Keratinocyte (primary cell): ENCODE results near the gene CDC42BPG. TPM values are rescaled to one million over a fixed set of nuclear protein-coding genes. Genes with fewer than 3 reads are reported as not detected.

Experiments used
- DNase-seq: peaks from one replicate; pipeline ENCODE4 v3.0.0-alpha.2; 2011; ENCODE audit warnings: low read depth, missing footprints, low spot score
- FAIRE-seq: peaks from 2 replicates; lab custom pipeline; 2011; peaks lifted over from hg19 to GRCh38; lab: Jason Lieb, UNC
- H2AFZ ChIP-seq: 2 replicates; pipeline ENCODE4 v1.6.0; 2012; ENCODE audit warnings: low read length, control low read depth, inconsistent platforms; ENCODE audit not compliant: control insufficient read depth
- H3K27ac ChIP-seq: 2 replicates; pipeline ENCODE4 v1.5.1; 2011; ENCODE audit warnings: low read length; ENCODE audit not compliant: control insufficient read depth, insufficient read depth
- H3K27me3 ChIP-seq: 3 replicates; pipeline ENCODE4 v1.6.0; 2011; ENCODE audit warnings: low read length; ENCODE audit not compliant: control insufficient read depth, insufficient read depth; ENCODE audit errors: extremely low read depth
- H3K36me3 ChIP-seq, 2 experiments: 2 replicates in 1 of 2; 3 replicates in 1 of 2; pipeline ENCODE4 v1.5.1; 2011; ENCODE audit warnings: low read length in 2 of 2, mild to moderate bottlenecking in 1 of 2; ENCODE audit not compliant: control insufficient read depth in 2 of 2, insufficient read depth in 2 of 2; ENCODE audit errors: extremely low read depth in 1 of 2
- H3K4me1 ChIP-seq: 3 replicates; pipeline ENCODE4 v1.5.1; 2011; ENCODE audit warnings: low read length; ENCODE audit not compliant: control insufficient read depth, insufficient read depth; ENCODE audit errors: extremely low read depth
- H3K4me2 ChIP-seq: 3 replicates; pipeline ENCODE4 v1.6.0; 2011; ENCODE audit warnings: low read depth, low read length; ENCODE audit not compliant: control insufficient read depth, insufficient read depth; ENCODE audit errors: extremely low read depth
- H3K4me3 ChIP-seq, 3 experiments: fragments of 200-600 bp in 1 of 3; sonication (generic) in 1 of 3; 2 replicates in 2 of 3; 3 replicates in 1 of 3; pipeline ENCODE4 v1.5.1; 2011 to 2016; ENCODE audit warnings: low read length in 3 of 3, mild to moderate bottlenecking in 3 of 3, control low read depth in 2 of 3, inconsistent platforms in 1 of 3, low read depth in 1 of 3, mixed read lengths in 1 of 3, mixed run types in 1 of 3, moderate library complexity in 1 of 3; ENCODE audit not compliant: control insufficient read depth in 2 of 3, insufficient read depth in 2 of 3; ENCODE audit errors: extremely low read depth in 1 of 3
- H3K79me2 ChIP-seq: 2 replicates; pipeline ENCODE4 v1.6.0; 2012; ENCODE audit warnings: low read length; ENCODE audit not compliant: control insufficient read depth, insufficient read depth
- H3K9ac ChIP-seq: 3 replicates; pipeline ENCODE4 v1.6.0; 2011; ENCODE audit warnings: low read length; ENCODE audit not compliant: control insufficient read depth, insufficient read depth; ENCODE audit errors: extremely low read depth
- H3K9me1 ChIP-seq: 3 replicates; pipeline ENCODE4 v1.6.0; 2011; ENCODE audit warnings: low read length; ENCODE audit not compliant: control insufficient read depth, insufficient read depth; ENCODE audit errors: extremely low read depth
- H3K9me3 ChIP-seq: 2 replicates; pipeline ENCODE4 v1.5.1; 2012; ENCODE audit warnings: low read depth, low read length; ENCODE audit not compliant: control insufficient read depth
- H4K20me1 ChIP-seq: 3 replicates; pipeline ENCODE4 v1.6.0; 2011; ENCODE audit warnings: low read length; ENCODE audit not compliant: control insufficient read depth, insufficient read depth; ENCODE audit errors: extremely low read depth
- CTCF ChIP-seq, 3 experiments: IDR thresholded peaks in 1 of 3; conservative IDR thresholded peaks in 1 of 3; optimal IDR thresholded peaks in 1 of 3; 2 replicates in 2 of 3; 3 replicates in 1 of 3; pipeline versions ENCODE3 to v1.5.1; 2011; ENCODE audit warnings: low read length in 3 of 3, mild to moderate bottlenecking in 3 of 3, moderate library complexity in 2 of 3, control low read depth in 1 of 3, inconsistent platforms in 1 of 3; ENCODE audit not compliant: insufficient read depth in 2 of 3; ENCODE audit errors: extremely low read depth in 1 of 3
- EZH2 ChIP-seq: IDR thresholded peaks from one replicate; pipeline ENCODE4 v1.6.1; 2012; ENCODE audit warnings: inconsistent platforms, mild to moderate bottlenecking, low read length, moderate library complexity
- dilution Hi-C: fragments of 300-500 bp; cut with MboI; formaldehyde crosslinking; loops from one replicate; pipeline ENCODE4 v1.7.0; 2020; ENCODE audit warnings: low sequenced_read_pairs; ENCODE audit not compliant: extremely low pct_ligation_motif_present
- polyA plus RNA-seq, 5 experiments: library from polyadenylated mRNA; depleted of rRNA in 3 of 5; stranded (reverse) in 3 of 5; stranded (forward) in 1 of 5; unstranded in 1 of 5; fragments of >200 nt; gene quantifications; 1 replicate in 1 of 5; 2 replicates in 3 of 5; 3 replicates in 1 of 5; pipeline versions ENCODE4 v1.2.1 to v1.2.3, GENCODE V29; 2011 to 2012; ENCODE audit warnings: missing spikeins in 2 of 5, low read depth in 1 of 5, low replicate concordance in 1 of 5

Gene CDC42BPG
- polyA plus RNA-seq, 1 donor (not counting 4 experiments of a cell fraction or from before 2014, with no cell fraction given): 2.5 TPM

GRCh38 chr11:64777449-64778222 lies 66.8 kb downstream of the CDC42BPG start:
- H3K9ac ChIP-seq: peak overlapping the region; percentile 91
- DNase-seq: no peak
- H3K4me2 ChIP-seq: peak overlapping the region; percentile 100
- peaks cover 44% of the 10 kb centered on the region for H4K20me1 ChIP-seq
- H3K27ac ChIP-seq: peak overlapping the region; percentile 93
- no peaks in the 10 kb centered on the region for H3K9me3 ChIP-seq
- peaks cover 49% of the 10 kb centered on the region for H3K79me2 ChIP-seq
- no peaks in the 10 kb centered on the region for H3K9me1 ChIP-seq
- peaks cover 16% of the 10 kb centered on the region for H3K4me1 ChIP-seq
- no peaks in the 10 kb centered on the region for H3K27me3 ChIP-seq
- no peak for TF ChIP-seq EZH2
- peak overlapping the region; percentile 67 to 100 (median 99) for H3K4me3 ChIP-seq
- no peak for FAIRE-seq
- no peak overlapping the region for H2AFZ ChIP-seq
- H3K36me3 ChIP-seq: peaks cover 24 to 40% of the 10 kb centered on the region in 2 experiments
- dilution Hi-C loops: no loop called here

GRCh38 chr11:64776875-64777274 lies 67.6 kb downstream of the CDC42BPG start:
- H3K27ac ChIP-seq: peak overlapping the region; percentile 73
- dilution Hi-C loops: no loop called here

More at GRCh38 chr11:64776875-64777274, 67.6 kb downstream of the CDC42BPG start:
- FAIRE-seq (no peak), DNase-seq (no peak)
- Histone ChIP-seq H3K4me1 (peaks cover 16% of the 10 kb centered on the region), H3K36me3 (peaks cover 26 to 45% of the 10 kb centered on the region in 2 experiments), H3K9ac (peak overlapping the region; percentile 91), H3K9me1 (no peaks in the 10 kb centered on the region), H4K20me1 (peaks cover 49% of the 10 kb centered on the region), H3K4me2 (peak overlapping the region; percentile 100), H2AFZ (no peak overlapping the region), H3K79me2 (peaks cover 56% of the 10 kb centered on the region), H3K27me3 (no peaks in the 10 kb centered on the region), H3K4me3 (peak overlapping the region; percentile 58 to 100 (median 99)), H3K9me3 (no peaks in the 10 kb centered on the region)
- TF ChIP-seq EZH2: no peak
- no peak for TF ChIP-seq CTCF (optimal IDR thresholded peaks at IDR 0.05 in 1 of 3, IDR thresholded peaks at IDR 0.05 in 1 of 3, conservative IDR thresholded peaks at IDR 0.05 in 1 of 3; ENCODE audit: extremely low read depth in 1 of 3, insufficient read depth in 2 of 3, low read length in 3 of 3)
